Spleen (tissue), 7 donors: Measurements from ENCODE around the gene CD164L2.

Source experiments
- POLR2AphosphoS5 ChIP-seq, 3 donors: sonication (generic); formaldehyde crosslinking; IDR thresholded peaks; one replicate each; pipeline ENCODE4 v1.5.1; 2017; ENCODE audit warnings: antibody characterized with exemption in 3 of 3
- TF ChIP-seq, protein P1 (sequence below), 11 experiments: fragments of 200-600 bp in 7 of 11; fragments of 450-650 bp in 4 of 11; sonication (generic) in 4 of 11; IDR thresholded peaks in 8 of 11; conservative IDR thresholded peaks in 3 of 11; 1 replicate in 7 of 11; 2 replicates in 4 of 11; pipeline versions ENCODE4 v1.4.0 to v1.8.0; 2016 to 2021; ENCODE audit warnings: antibody characterized with exemption in 11 of 11, inconsistent platforms in 4 of 11, mild to moderate bottlenecking in 1 of 11
- donor health status: DM: no; HTN: no; CAD: no; lungs with moderate emphysema.
- donor health status: DM: no; HTN: no; CAD: no.
- donor health status: DM: no; HTN: no; CAD: no.

DNA sequence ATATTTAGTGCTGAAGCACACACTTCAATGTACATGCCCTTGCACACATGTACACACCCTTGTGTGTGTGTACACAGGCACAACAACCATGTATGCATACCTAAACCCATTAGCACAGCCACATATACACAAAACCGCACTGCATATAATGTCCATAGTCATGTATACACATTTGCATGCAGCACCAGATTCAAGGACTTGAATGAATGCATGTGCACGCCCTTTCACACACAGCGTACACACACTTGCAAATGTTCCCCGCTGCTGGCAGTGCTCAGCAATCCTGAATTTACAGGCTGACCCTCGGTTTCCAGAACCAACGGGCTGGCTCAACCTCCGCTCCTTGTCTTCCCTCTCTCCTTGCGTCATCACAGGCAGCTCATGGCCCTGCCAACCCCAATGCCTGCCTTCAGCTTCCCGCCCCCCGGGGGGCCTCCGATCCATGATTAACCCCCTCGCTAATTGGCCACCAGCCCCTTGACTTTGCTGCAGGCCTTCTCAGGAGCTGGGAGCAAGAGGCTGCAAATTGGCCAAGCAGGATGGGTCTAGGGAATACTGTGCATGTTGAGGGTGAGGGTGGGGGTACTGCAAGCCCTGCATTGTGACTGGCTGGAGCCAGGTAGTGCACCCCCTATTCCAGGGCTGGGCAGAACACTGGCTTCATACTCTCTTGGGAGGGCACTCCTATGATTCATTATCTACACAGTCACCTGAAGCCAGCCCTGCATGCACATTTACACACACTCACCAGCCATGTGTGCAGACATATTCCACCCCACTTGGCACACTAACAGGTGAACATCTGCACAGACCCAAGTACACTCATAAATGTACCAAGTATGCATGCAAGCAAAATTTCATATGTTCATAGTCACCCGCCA lies 17.2 kb upstream of the CD164L2 start:
- TF ChIP-seq, protein P1, sequence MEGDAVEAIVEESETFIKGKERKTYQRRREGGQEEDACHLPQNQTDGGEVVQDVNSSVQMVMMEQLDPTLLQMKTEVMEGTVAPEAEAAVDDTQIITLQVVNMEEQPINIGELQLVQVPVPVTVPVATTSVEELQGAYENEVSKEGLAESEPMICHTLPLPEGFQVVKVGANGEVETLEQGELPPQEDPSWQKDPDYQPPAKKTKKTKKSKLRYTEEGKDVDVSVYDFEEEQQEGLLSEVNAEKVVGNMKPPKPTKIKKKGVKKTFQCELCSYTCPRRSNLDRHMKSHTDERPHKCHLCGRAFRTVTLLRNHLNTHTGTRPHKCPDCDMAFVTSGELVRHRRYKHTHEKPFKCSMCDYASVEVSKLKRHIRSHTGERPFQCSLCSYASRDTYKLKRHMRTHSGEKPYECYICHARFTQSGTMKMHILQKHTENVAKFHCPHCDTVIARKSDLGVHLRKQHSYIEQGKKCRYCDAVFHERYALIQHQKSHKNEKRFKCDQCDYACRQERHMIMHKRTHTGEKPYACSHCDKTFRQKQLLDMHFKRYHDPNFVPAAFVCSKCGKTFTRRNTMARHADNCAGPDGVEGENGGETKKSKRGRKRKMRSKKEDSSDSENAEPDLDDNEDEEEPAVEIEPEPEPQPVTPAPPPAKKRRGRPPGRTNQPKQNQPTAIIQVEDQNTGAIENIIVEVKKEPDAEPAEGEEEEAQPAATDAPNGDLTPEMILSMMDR (IDR thresholded peaks at IDR 0.05 in 8 of 11, conservative IDR thresholded peaks at IDR 0.05 in 3 of 11) = no peak
- TF ChIP-seq POLR2AphosphoS5 (IDR thresholded peaks at IDR 0.05) = peak; percentile 58 to 74 (median 60)
